GM21515 (cell line): ENCODE data around the gene AMPD1.
A peak's percentile ranks its signal among the peaks of the same experiment; 100 is the strongest.

Experiments
- ATAC-seq: cut with Tn5 transposase; IDR thresholded peaks from one replicate; pipeline ENCODE4 v1.9.1; 2021; ENCODE audit not compliant: unreplicated experiment

Gene AMPD1

GRCh38 chr1:114695430-114696058 lies at the start of gene AMPD1:
AMPD1 (minus strand) TSS chr1:114695546; CDS start chr1:114695471, 75 bp downstream.
- no peak for ATAC-seq

GRCh38 chr1:114741963-114742746 lies 46.8 kb upstream of the AMPD1 start:
- no peak for ATAC-seq

- no peak for ATAC-seq
Measured at GRCh38 chr1:114740331-114740730, 45.0 kb upstream of the AMPD1 start.

GRCh38 chr1:114737314-114737849 lies 42.0 kb upstream of the AMPD1 start:
- ATAC-seq, result no peak

- no peak for ATAC-seq
Measured at GRCh38 chr1:114735479-114735878, 40.1 kb upstream of the AMPD1 start.

- ATAC-seq, result no peak
Measured at GRCh38 chr1:114729782-114730181, 34.4 kb upstream of the AMPD1 start.

- no peak for ATAC-seq
Measured at GRCh38 chr1:114728553-114728952, 33.2 kb upstream of the AMPD1 start.

- no peak for ATAC-seq
Measured at GRCh38 chr1:114725230-114725629, 29.9 kb upstream of the AMPD1 start.

GRCh38 chr1:114723915-114724314 lies 28.6 kb upstream of the AMPD1 start:
- ATAC-seq, result no peak

- ATAC-seq, result no peak
Measured at GRCh38 chr1:114723457-114723856, 28.1 kb upstream of the AMPD1 start.

GRCh38 chr1:114720492-114720891 lies 25.1 kb upstream of the AMPD1 start:
- no peak for ATAC-seq

- no peak for ATAC-seq
Measured at GRCh38 chr1:114719424-114719787, 24.1 kb upstream of the AMPD1 start.

GRCh38 chr1:114718661-114719423 lies 23.5 kb upstream of the AMPD1 start:
- ATAC-seq, result no peak

- ATAC-seq, result peak; percentile 93
Measured at GRCh38 chr1:114716304-114717170, 21.2 kb upstream of the AMPD1 start, which contains the start of gene NRAS. NRAS (minus strand) TSS chr1:114716771; CDS start chr1:114716160, 611 bp downstream.

- ATAC-seq, result no peak
Measured at GRCh38 chr1:114715952-114716303, 20.6 kb upstream of the AMPD1 start.

- no peak for ATAC-seq
Measured at GRCh38 chr1:114712977-114713376, 17.6 kb upstream of the AMPD1 start.

GRCh38 chr1:114710360-114710759 lies 15.0 kb upstream of the AMPD1 start:
- no peak for ATAC-seq

- no peak for ATAC-seq
Measured at GRCh38 chr1:114707604-114708003, 12.3 kb upstream of the AMPD1 start.

GRCh38 chr1:114703242-114703641 lies 7.9 kb upstream of the AMPD1 start:
- ATAC-seq, result peak; percentile 57

GRCh38 chr1:114702737-114703136 lies 7.4 kb upstream of the AMPD1 start:
- ATAC-seq, result no peak

- ATAC-seq, result no peak
Measured at GRCh38 chr1:114701931-114702330, 6.6 kb upstream of the AMPD1 start.
